Measurements from ENCODE around the gene TSHZ2.

Gene TSHZ2

DNA sequence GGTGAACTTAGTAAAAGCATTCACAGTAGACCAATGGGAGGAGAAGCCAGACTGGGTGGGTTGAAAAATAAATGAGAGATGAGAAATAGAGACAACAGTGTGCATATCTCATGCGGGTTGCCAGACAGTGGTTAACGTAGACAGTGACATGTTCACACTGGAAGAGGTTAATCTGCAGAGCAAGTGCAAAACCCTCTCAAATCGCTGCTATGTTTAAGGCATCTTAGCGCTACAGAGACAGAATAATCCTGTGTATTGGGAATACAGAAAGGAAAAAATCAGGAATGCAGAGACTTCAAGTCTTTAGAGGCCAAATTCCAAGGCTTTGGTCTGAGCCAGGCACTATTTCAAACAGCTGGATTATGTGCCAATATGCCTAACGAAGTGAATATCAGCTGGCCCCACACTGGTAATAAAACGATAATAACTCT lies 107.1 kb downstream of the TSHZ2 start:
- Histone ChIP-seq H2AFZ (ENCODE audit: low read depth, low read length) (no peak overlapping the region), H2BK12ac (ENCODE audit: low read length in 2 of 2) (no peak overlapping the region), H3K23ac (ENCODE audit: low read length in 2 of 2) (no peak overlapping the region), H4K91ac (ENCODE audit: low read length) (no peak overlapping the region), H3K4ac (ENCODE audit: low read depth in 1 of 2, low read length in 2 of 2) (no peak overlapping the region), H2BK15ac (ENCODE audit: low read depth, poor library complexity, severe bottlenecking) (no peak overlapping the region), H2BK120ac (ENCODE audit: low read depth, low read length) (no peak overlapping the region), H3K9ac (ENCODE audit: low read length) (peak overlapping the region; percentile 41), H3K36me3 (ENCODE audit: control insufficient read depth in 1 of 2, insufficient read depth in 2 of 2, low read depth in 1 of 2, low read length in 2 of 2) (no peaks in the 10 kb centered on the region), H3K9me3 (ENCODE audit: control insufficient read depth, low read length) (no peaks in the 10 kb centered on the region), H4K8ac (ENCODE audit: low read length) (no peak overlapping the region), H3K4me2 (ENCODE audit: low read length, poor library complexity, severe bottlenecking) (no peak overlapping the region), H3K79me1 (replicated peaks; ENCODE audit: low read length, poor library complexity, severe bottlenecking) (no peaks in the 10 kb centered on the region), H2BK5ac (ENCODE audit: low read depth, low read length, poor library complexity, severe bottlenecking) (no peak overlapping the region), H3K4me1 (ENCODE audit: control insufficient read depth, insufficient read depth, low read depth, low read length) (no peaks in the 10 kb centered on the region), H3K18ac (ENCODE audit: low read depth in 1 of 2, low read length in 2 of 2) (no peak overlapping the region), H2AK5ac (ENCODE audit: low read length, severe bottlenecking) (no peak overlapping the region), H3K27ac (ENCODE audit: low read length, poor library complexity, severe bottlenecking) (no peak overlapping the region), H3K27me3 (ENCODE audit: control insufficient read depth in 1 of 2, insufficient read depth in 1 of 2, low read length in 2 of 2) (no peaks in the 10 kb centered on the region), H3K14ac (ENCODE audit: low read length in 2 of 2) (no peak overlapping the region), H3K4me3 (ENCODE audit: insufficient read depth in 1 of 2, low read depth in 1 of 2, low read length in 2 of 2) (no peak overlapping the region)
- no peak for DNase-seq
- 91% methylated on average over 5 of the region's 6 CpGs for WGBS

DNA sequence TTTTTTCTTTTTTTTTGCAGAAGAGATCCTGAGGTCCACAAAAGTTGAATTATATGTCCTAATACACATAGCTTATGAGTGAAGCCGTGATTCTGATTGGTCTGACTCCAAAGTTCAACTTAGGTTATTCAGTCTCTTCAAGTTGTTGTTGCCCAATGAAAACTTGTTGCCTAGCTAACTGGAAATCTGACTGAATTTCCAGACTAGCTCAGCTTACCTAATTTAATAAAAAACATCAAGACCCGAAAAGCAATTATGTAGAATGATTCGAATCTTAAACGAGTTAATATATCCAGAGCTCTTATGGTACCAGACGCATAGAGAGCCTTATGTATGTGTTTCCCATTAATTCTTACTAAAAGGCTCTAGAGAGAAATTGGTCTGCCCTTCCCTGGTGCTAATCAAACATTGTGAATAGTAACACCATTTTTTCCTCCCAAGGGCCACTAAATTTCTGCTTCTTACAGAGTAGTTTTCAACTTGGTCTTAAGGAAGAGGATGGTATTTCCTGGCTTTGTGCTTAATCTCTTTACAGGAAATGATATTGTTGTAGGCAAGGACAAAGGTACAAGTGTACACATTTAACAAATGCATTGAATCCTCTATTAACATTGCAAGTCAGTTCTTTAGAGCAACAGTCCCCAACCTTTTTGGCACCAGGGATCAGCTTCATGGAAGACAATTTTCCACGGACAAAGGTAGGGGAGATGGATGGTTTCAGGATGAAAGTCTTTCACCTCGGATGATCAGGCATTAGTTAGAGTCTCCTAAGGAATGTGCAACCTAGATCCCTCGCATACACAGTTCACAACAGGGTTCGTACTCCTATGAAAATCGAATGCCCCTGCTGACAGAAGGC lies 107.9 kb downstream of the TSHZ2 start:
- Histone ChIP-seq H2BK5ac (ENCODE audit: low read depth, low read length, poor library complexity, severe bottlenecking) (no peak overlapping the region), H3K4me3 (ENCODE audit: insufficient read depth in 1 of 2, low read depth in 1 of 2, low read length in 2 of 2) (no peak overlapping the region), H4K8ac (ENCODE audit: low read length) (peak overlapping the region; percentile 82), H3K4me2 (ENCODE audit: low read length, poor library complexity, severe bottlenecking) (no peak overlapping the region), H3K9me3 (ENCODE audit: control insufficient read depth, low read length) (no peaks in the 10 kb centered on the region), H3K27me3 (ENCODE audit: control insufficient read depth in 1 of 2, insufficient read depth in 1 of 2, low read length in 2 of 2) (no peaks in the 10 kb centered on the region), H3K27ac (ENCODE audit: low read length, poor library complexity, severe bottlenecking) (no peak overlapping the region), H3K9ac (ENCODE audit: low read length) (peak overlapping the region; percentile 41), H2BK15ac (ENCODE audit: low read depth, poor library complexity, severe bottlenecking) (peak overlapping the region; percentile 94), H3K23ac (ENCODE audit: low read length in 2 of 2) (no peak overlapping the region), H3K14ac (ENCODE audit: low read length in 2 of 2) (peak overlapping the region in 1 of 2 experiments; percentile 53), H3K4me1 (ENCODE audit: control insufficient read depth, insufficient read depth, low read depth, low read length) (no peaks in the 10 kb centered on the region), H2AK5ac (ENCODE audit: low read length, severe bottlenecking) (no peak overlapping the region), H2BK12ac (ENCODE audit: low read length in 2 of 2) (peak overlapping the region; percentile 84 to 87), H3K18ac (ENCODE audit: low read depth in 1 of 2, low read length in 2 of 2) (peak overlapping the region; percentile 37 to 46), H3K4ac (ENCODE audit: low read depth in 1 of 2, low read length in 2 of 2) (peak overlapping the region; percentile 66 to 74), H2AFZ (ENCODE audit: low read depth, low read length) (no peak overlapping the region), H4K91ac (ENCODE audit: low read length) (peak overlapping the region; percentile 75), H2BK120ac (ENCODE audit: low read depth, low read length) (peak overlapping the region; percentile 79), H3K79me1 (replicated peaks; ENCODE audit: low read length, poor library complexity, severe bottlenecking) (no peaks in the 10 kb centered on the region), H3K36me3 (ENCODE audit: control insufficient read depth in 1 of 2, insufficient read depth in 2 of 2, low read depth in 1 of 2, low read length in 2 of 2) (no peaks in the 10 kb centered on the region)
- DNase-seq: no peak
- 98% methylated on average over 10 of the region's 10 CpGs for WGBS

GRCh38 chr20:53080687-53080962 lies 108.5 kb downstream of the TSHZ2 start:
- peak overlapping the region; percentile 66 to 74 for H3K4ac ChIP-seq (ENCODE audit: low read depth in 1 of 2, low read length in 2 of 2)

DNA sequence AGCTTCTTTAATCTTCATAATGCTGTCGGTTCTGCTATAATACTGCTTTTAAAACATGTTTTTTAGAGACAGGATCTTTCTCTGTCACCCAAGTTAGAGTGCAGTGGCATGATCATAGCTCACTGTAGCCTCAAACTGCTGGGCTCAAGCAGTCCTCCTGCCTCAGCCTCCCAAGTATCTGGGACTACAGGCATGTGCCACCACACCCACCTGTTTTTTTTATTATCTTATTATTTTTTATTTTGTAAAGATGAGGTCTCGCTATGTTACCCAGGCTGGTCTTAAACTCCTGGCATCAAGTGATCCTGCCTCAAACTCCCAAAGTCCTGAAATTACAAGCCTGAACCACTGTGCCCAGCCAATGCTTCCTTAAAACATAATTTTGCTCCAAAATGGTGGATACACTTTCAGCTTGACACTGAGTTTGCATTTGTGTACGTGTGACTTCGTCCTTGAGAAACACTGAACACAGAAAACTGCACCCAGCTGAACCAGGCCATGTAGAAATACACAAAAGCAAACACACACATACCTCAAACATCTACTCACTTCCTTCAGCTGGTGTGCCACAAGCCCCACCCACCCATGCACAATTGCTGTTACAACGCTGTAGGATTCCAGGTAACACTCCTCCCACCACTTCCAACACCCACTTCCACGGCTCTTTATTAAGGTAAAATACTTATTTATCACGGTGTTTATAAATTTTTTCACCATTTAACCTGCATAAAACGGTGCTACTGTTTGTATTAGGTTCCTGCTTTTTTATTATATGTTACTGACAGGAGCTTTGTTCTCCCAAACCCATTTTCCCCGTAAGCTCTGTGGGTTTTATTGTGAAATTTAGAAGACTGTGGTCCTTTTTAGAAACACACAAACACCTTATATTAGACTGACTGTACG lies 109.1 kb downstream of the TSHZ2 start:
- H3K4me2 ChIP-seq (ENCODE audit: low read length, poor library complexity, severe bottlenecking): no peak overlapping the region
- no peaks in the 10 kb centered on the region for H3K4me1 ChIP-seq (ENCODE audit: control insufficient read depth, insufficient read depth, low read depth, low read length)
- H3K4ac ChIP-seq (ENCODE audit: low read depth in 1 of 2, low read length in 2 of 2): peak overlapping the region in 1 of 2 experiments; percentile 74
- H4K8ac ChIP-seq (ENCODE audit: low read length): peak overlapping the region; percentile 75
- no peaks in the 10 kb centered on the region for H3K9me3 ChIP-seq (ENCODE audit: control insufficient read depth, low read length)
- H3K27ac ChIP-seq (ENCODE audit: low read length, poor library complexity, severe bottlenecking): no peak overlapping the region
- no peaks in the 10 kb centered on the region for H3K79me1 ChIP-seq (replicated peaks; ENCODE audit: low read length, poor library complexity, severe bottlenecking)
- no peaks in the 10 kb centered on the region for H3K27me3 ChIP-seq (ENCODE audit: control insufficient read depth in 1 of 2, insufficient read depth in 1 of 2, low read length in 2 of 2)
- no peak overlapping the region for H2AK5ac ChIP-seq (ENCODE audit: low read length, severe bottlenecking)
- H3K36me3 ChIP-seq (ENCODE audit: control insufficient read depth in 1 of 2, insufficient read depth in 2 of 2, low read depth in 1 of 2, low read length in 2 of 2): no peaks in the 10 kb centered on the region
- no peak overlapping the region for H3K23ac ChIP-seq (ENCODE audit: low read length in 2 of 2)
- H3K14ac ChIP-seq (ENCODE audit: low read length in 2 of 2): no peak overlapping the region
- H3K18ac ChIP-seq (ENCODE audit: low read depth in 1 of 2, low read length in 2 of 2): peak overlapping the region; percentile 37 to 77
- H3K4me3 ChIP-seq (ENCODE audit: insufficient read depth in 1 of 2, low read depth in 1 of 2, low read length in 2 of 2): no peak overlapping the region
- H4K91ac ChIP-seq (ENCODE audit: low read length): no peak overlapping the region
- no peak overlapping the region for H2BK15ac ChIP-seq (ENCODE audit: low read depth, poor library complexity, severe bottlenecking)
- H2BK5ac ChIP-seq (ENCODE audit: low read depth, low read length, poor library complexity, severe bottlenecking): no peak overlapping the region
- H2AFZ ChIP-seq (ENCODE audit: low read depth, low read length): no peak overlapping the region
- no peak overlapping the region for H2BK120ac ChIP-seq (ENCODE audit: low read depth, low read length)
- 44% methylated on average over 6 of the region's 10 CpGs for WGBS
- H3K9ac ChIP-seq (ENCODE audit: low read length): no peak overlapping the region
- DNase-seq: peak; percentile 84
- H2BK12ac ChIP-seq (ENCODE audit: low read length in 2 of 2): peak overlapping the region in 1 of 2 experiments; percentile 43

More at GRCh38 chr20:53080687-53080962, 108.5 kb downstream of the TSHZ2 start:
- Histone ChIP-seq H3K18ac (ENCODE audit: low read depth in 1 of 2, low read length in 2 of 2) (peak overlapping the region; percentile 37 to 46), H2BK120ac (ENCODE audit: low read depth, low read length) (peak overlapping the region; percentile 79), H3K14ac (ENCODE audit: low read length in 2 of 2) (peak overlapping the region in 1 of 2 experiments; percentile 53), H3K23ac (ENCODE audit: low read length in 2 of 2) (no peak overlapping the region), H2BK15ac (ENCODE audit: low read depth, poor library complexity, severe bottlenecking) (peak overlapping the region; percentile 94), H2BK5ac (ENCODE audit: low read depth, low read length, poor library complexity, severe bottlenecking) (no peak overlapping the region), H2AK5ac (ENCODE audit: low read length, severe bottlenecking) (no peak overlapping the region), H3K79me1 (replicated peaks; ENCODE audit: low read length, poor library complexity, severe bottlenecking) (no peaks in the 10 kb centered on the region), H2AFZ (ENCODE audit: low read depth, low read length) (no peak overlapping the region), H3K27ac (ENCODE audit: low read length, poor library complexity, severe bottlenecking) (no peak overlapping the region), H3K27me3 (ENCODE audit: control insufficient read depth in 1 of 2, insufficient read depth in 1 of 2, low read length in 2 of 2) (no peaks in the 10 kb centered on the region), H3K4me3 (ENCODE audit: insufficient read depth in 1 of 2, low read depth in 1 of 2, low read length in 2 of 2) (no peak overlapping the region), H2BK12ac (ENCODE audit: low read length in 2 of 2) (peak overlapping the region; percentile 84 to 87), H4K8ac (ENCODE audit: low read length) (peak overlapping the region; percentile 82), H3K36me3 (ENCODE audit: control insufficient read depth in 1 of 2, insufficient read depth in 2 of 2, low read depth in 1 of 2, low read length in 2 of 2) (no peaks in the 10 kb centered on the region), H3K9ac (ENCODE audit: low read length) (no peak overlapping the region), H3K4me2 (ENCODE audit: low read length, poor library complexity, severe bottlenecking) (no peak overlapping the region), H3K4me1 (ENCODE audit: control insufficient read depth, insufficient read depth, low read depth, low read length) (no peaks in the 10 kb centered on the region), H3K9me3 (ENCODE audit: control insufficient read depth, low read length) (no peaks in the 10 kb centered on the region), H4K91ac (ENCODE audit: low read length) (peak overlapping the region; percentile 75)
- WGBS: 97% methylated on average over 9 of the region's 9 CpGs
- DNase-seq: no peak

Data from mesenchymal stem cell (in vitro differentiated cells and primary cell).